SU-DHL-6 (cell line): Measurements from ENCODE around the gene SHISA7.

Source experiments
- H2AFZ ChIP-seq: fragments of 200-600 bp; sonication (generic); 2 replicates; pipeline ENCODE4 v1.6.1; 2014; ENCODE audit warnings: low read depth, mild to moderate bottlenecking, moderate library complexity, mixed read lengths, antibody characterized with exemption, low read length; ENCODE audit not compliant: severe bottlenecking
- H3F3A ChIP-seq: fragments of 200-600 bp; shearing (Covaris generic); 2 replicates; pipeline ENCODE4 v1.6.0; 2016; ENCODE audit warnings: antibody characterized with exemption, mild to moderate bottlenecking; ENCODE audit not compliant: insufficient read depth
- H3K27ac ChIP-seq: fragments of 200-600 bp; sonication (generic); 2 replicates; pipeline ENCODE4 v1.5.1; 2016; ENCODE audit warnings: low read depth, mild to moderate bottlenecking, low read length, moderate library complexity, mixed read lengths
- H3K27me3 ChIP-seq: fragments of 200-600 bp; sonication (generic), shearing (Covaris generic); 2 replicates; pipeline ENCODE4 v1.6.0; 2014; ENCODE audit warnings: mild to moderate bottlenecking, low read length
- H3K36me3 ChIP-seq: fragments of 200-600 bp; sonication (generic); 2 replicates; pipeline ENCODE4 v1.6.1; 2014; ENCODE audit warnings: mild to moderate bottlenecking, low read length, mixed read lengths
- H3K4me2 ChIP-seq: fragments of 300-600, 200-600 bp; shearing (Covaris generic), sonication (generic); 2 replicates; pipeline ENCODE4 v1.6.0; 2014; ENCODE audit warnings: low read length, low read depth, mild to moderate bottlenecking; ENCODE audit not compliant: poor library complexity, severe bottlenecking
- H3K4me3 ChIP-seq: fragments of 200-600 bp; sonication (generic); 2 replicates; pipeline ENCODE4 v1.5.1; 2014; ENCODE audit warnings: antibody characterized with exemption, low read length, mild to moderate bottlenecking, mixed read lengths; ENCODE audit not compliant: insufficient read depth, poor library complexity, severe bottlenecking
- H3K79me2 ChIP-seq: fragments of 200-600 bp; sonication (generic); 2 replicates; pipeline ENCODE4 v1.6.1; 2014; ENCODE audit warnings: mild to moderate bottlenecking, low read length, moderate library complexity; ENCODE audit not compliant: insufficient read depth
- H3K9ac ChIP-seq: fragments of 200-600 bp; sonication (generic); 2 replicates; pipeline ENCODE4 v1.7.0; 2014; ENCODE audit warnings: mild to moderate bottlenecking, low read length
- H3K9me2 ChIP-seq: fragments of 200-600 bp; sonication (generic); replicated peaks from 2 replicates; pipeline ENCODE4 v1.6.1; 2014; ENCODE audit warnings: low read length; ENCODE audit not compliant: insufficient read depth
- H3K9me3 ChIP-seq: fragments of 200-600 bp; sonication (generic); 2 replicates; pipeline ENCODE4 v1.6.1; 2014; ENCODE audit warnings: low read length, mixed read lengths; ENCODE audit not compliant: insufficient read depth
- H4K20me1 ChIP-seq: fragments of 200-600 bp; sonication (generic); 2 replicates; pipeline ENCODE4 v1.6.1; 2014; ENCODE audit warnings: low read depth, mild to moderate bottlenecking, antibody characterized with exemption, low read length, moderate library complexity, mixed read lengths
- EZH2phosphoT487 ChIP-seq: fragments of 200-600 bp; sonication (generic), shearing (Covaris generic); conservative IDR thresholded peaks from 2 replicates; pipeline ENCODE4 v1.6.1; 2018; ENCODE audit warnings: mild to moderate bottlenecking, antibody characterized with exemption, low read length, moderate library complexity, mixed read lengths
- TF ChIP-seq, protein P1 (sequence below): fragments of 200-600 bp; sonication (generic); IDR thresholded peaks from one replicate; pipeline ENCODE4 v1.5.1; 2017; ENCODE audit warnings: antibody characterized with exemption, mild to moderate bottlenecking, low read length, moderate library complexity; ENCODE audit not compliant: insufficient read depth, poor library complexity, severe bottlenecking

Gene SHISA7

GRCh38 chr19:55442372-55442961, 633 bp downstream of the SHISA7 start:
- Histone ChIP-seq H2AFZ (no peak overlapping the region), H3K9me3 (no peaks in the 10 kb centered on the region), H3K9ac (no peak overlapping the region), H3K4me2 (no peak overlapping the region), H3K9me2 (no peaks in the 10 kb centered on the region), H3K27me3 (no peaks in the 10 kb centered on the region), H3K4me3 (no peak overlapping the region), H4K20me1 (no peaks in the 10 kb centered on the region), H3K79me2 (no peaks in the 10 kb centered on the region), H3K36me3 (no peaks in the 10 kb centered on the region), H3K27ac (no peak overlapping the region), H3F3A (0 out of 2 replicates have a peak, but pooled peaks cover 7% of the 10 kb centered on the region)
- TF ChIP-seq, protein P1, sequence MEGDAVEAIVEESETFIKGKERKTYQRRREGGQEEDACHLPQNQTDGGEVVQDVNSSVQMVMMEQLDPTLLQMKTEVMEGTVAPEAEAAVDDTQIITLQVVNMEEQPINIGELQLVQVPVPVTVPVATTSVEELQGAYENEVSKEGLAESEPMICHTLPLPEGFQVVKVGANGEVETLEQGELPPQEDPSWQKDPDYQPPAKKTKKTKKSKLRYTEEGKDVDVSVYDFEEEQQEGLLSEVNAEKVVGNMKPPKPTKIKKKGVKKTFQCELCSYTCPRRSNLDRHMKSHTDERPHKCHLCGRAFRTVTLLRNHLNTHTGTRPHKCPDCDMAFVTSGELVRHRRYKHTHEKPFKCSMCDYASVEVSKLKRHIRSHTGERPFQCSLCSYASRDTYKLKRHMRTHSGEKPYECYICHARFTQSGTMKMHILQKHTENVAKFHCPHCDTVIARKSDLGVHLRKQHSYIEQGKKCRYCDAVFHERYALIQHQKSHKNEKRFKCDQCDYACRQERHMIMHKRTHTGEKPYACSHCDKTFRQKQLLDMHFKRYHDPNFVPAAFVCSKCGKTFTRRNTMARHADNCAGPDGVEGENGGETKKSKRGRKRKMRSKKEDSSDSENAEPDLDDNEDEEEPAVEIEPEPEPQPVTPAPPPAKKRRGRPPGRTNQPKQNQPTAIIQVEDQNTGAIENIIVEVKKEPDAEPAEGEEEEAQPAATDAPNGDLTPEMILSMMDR = no peak
- no peak for TF ChIP-seq EZH2phosphoT487

- no peaks in the 10 kb centered on the region for H4K20me1 ChIP-seq
- no peak overlapping the region for H3K27ac ChIP-seq
- no peaks in the 10 kb centered on the region for H3K9me2 ChIP-seq
- no peak overlapping the region for H3K9ac ChIP-seq
- H3F3A ChIP-seq = 0 out of 2 replicates have a peak, but pooled peaks cover under 1% of the 10 kb centered on the region
- H3K4me2 ChIP-seq = no peak overlapping the region
- H3K9me3 ChIP-seq = no peaks in the 10 kb centered on the region
- TF ChIP-seq EZH2phosphoT487 = no peak
- TF ChIP-seq, protein P1 = no peak
- H3K4me3 ChIP-seq = no peak overlapping the region
- H3K27me3 ChIP-seq = no peaks in the 10 kb centered on the region
- H2AFZ ChIP-seq = no peak overlapping the region
- no peaks in the 10 kb centered on the region for H3K79me2 ChIP-seq
- no peaks in the 10 kb centered on the region for H3K36me3 ChIP-seq
These were observed 1.3 kb downstream of the SHISA7 start for GRCh38 chr19:55441692-55442321.

- Histone ChIP-seq H3K9me2 (no peaks in the 10 kb centered on the region), H2AFZ (no peak overlapping the region), H3K36me3 (no peaks in the 10 kb centered on the region), H3K4me3 (no peak overlapping the region), H3K79me2 (no peaks in the 10 kb centered on the region), H3F3A (no peaks in the 10 kb centered on the region), H3K9ac (no peak overlapping the region), H4K20me1 (no peaks in the 10 kb centered on the region), H3K27me3 (no peaks in the 10 kb centered on the region), H3K27ac (no peak overlapping the region), H3K4me2 (no peak overlapping the region), H3K9me3 (no peaks in the 10 kb centered on the region)
- TF ChIP-seq EZH2phosphoT487 = no peak
- TF ChIP-seq, protein P1 = no peak
These were observed 1.8 kb downstream of the SHISA7 start for GRCh38 chr19:55441319-55441691.
